D341Med (cell line): ENCODE measurements around the gene NYAP2.

ENCODE experiments used
- DNase-seq: peaks from one replicate; pipeline ENCODE4 v3.0.0; 2012; ENCODE audit warnings: low spot score

Gene NYAP2

GRCh38 chr2:225429717-225430116 is 30.2 kb downstream of the NYAP2 start:
- DNase-seq, result no peak

GRCh38 chr2:225431105-225431863 is 31.8 kb downstream of the NYAP2 start:
- no peak for DNase-seq

DNA sequence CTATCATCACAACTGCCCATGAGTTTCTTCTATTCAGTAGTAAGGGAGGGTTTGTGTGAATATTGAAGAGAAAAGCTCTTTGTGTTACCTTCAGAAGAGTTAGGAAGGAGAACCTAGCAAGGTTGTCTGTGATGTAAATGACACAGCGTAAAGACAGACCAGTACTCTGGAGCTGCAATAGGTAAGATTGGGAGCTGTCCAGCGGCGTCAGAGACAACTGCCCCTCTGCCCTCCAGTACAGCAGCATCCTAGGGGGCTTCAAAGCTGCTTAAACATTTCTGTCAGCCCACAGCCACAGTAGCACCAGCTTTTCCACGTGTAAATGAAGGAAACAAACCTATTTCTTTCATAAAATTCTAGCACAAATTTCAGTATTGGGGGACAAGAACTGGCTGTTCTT is 34.5 kb downstream of the NYAP2 start:
- no peak for DNase-seq

GRCh38 chr2:225437319-225437718 is 37.8 kb downstream of the NYAP2 start:
- no peak for DNase-seq

DNA sequence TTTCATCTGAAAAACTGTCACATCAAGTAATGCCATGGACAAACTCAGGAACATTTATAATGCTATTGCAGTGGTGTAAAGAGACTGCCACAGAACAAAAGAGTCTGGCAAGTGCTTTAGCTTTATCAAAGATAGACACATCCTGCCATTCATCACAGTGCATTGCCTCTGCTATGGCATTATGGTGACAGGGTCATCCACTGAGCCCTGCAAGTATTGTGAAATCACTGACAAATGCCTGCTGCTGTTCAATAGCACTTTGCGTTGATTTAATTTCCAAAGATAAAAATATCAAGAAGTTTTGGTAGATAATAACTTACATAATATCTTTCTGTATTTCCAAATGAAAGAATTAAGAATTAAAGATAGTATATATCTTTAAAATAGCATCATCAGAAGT is 38.7 kb downstream of the NYAP2 start:
- no peak for DNase-seq

DNA sequence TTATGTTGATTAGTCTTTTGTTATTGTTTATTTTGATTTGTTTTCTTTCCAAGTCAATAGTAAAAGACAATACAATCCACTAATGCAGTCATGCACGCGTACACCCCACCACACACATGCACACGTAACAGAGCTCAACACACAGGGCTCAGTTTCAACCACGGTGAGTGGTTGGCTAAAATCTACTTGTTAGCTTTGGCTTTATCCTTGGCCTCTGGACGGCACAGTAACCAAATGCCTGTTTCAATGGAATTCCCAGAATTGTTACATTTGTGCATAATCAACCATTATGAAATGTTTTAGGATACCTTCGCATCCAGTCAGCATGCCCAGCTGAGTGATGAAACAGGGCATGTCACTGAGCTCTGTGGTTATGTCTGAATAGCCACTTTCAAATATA is 53.2 kb downstream of the NYAP2 start:
- DNase-seq, result no peak

- no peak for DNase-seq
These were observed 54.9 kb downstream of the NYAP2 start for GRCh38 chr2:225454412-225454811.

GRCh38 chr2:225456619-225457260 is 57.2 kb downstream of the NYAP2 start:
- DNase-seq, result no peak

DNA sequence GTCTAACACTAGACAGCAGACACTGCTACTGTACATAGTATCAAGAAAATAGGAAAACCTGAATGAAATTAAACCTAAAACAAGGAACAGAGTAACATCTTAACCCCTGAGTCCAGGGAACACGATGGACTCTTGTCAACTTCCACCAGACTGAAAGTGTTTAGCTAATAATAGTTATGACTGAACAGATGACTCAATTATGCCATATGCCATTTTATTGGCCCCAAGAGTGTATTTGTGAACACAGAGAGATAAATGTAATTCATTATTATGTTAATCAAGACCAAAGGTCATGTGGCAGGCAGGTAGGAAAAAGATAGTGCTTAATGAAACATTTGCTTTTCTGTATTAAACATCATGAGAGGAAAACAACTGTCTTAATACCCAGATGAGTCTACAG is 58.0 kb downstream of the NYAP2 start:
- no peak for DNase-seq

DNA sequence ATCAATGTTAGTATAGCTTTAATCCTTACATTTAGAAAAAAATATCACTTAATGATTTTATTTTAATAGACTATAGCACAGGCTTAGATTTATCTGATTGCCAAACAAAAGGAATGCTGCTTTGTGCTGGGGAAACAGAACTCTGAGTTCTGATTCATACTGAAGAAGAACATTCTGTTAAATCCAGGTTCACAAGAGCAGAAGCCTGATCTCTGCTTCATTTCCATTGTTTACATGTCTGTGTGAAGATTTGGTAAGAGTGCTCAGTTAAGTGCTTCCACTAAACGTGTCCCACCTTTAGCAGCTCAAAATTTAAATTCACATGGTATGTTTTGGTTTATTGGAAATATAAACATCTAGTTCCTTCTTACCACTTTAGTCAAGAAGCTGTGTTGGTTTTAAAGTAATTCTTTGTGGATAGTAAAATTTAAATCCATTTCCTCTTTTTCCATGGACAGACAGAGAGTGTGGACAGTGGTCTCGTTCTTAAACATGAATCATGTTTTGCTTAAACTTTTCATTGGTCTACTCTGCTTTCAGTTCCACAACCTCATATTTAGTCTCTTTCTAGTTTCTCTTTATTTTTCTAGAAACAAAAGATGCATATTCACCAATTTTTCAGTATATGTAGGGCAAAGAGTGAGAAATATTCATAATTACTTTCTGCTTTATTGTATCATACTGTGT is 59.1 kb downstream of the NYAP2 start:
- no peak for DNase-seq

DNA sequence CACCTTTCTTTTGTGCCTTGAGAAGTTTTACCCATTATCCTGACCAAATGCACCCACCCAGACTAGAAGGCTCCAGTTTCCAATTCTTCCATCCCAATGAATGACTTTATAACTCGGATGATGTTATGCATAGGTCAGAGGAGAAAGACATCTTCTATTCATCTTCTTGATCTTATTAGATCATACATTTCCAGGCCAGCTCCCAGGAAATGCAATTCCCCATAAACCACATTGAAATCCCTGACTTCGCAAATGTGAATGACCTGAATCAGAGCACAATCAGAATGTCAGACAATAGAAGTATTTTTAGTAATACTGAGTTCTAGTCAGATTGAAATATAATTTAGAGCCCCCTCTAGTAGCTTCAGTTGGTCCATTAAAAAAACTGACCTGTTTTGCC is 62.9 kb downstream of the NYAP2 start:
- DNase-seq, result no peak

- no peak for DNase-seq
These were observed 63.4 kb downstream of the NYAP2 start for GRCh38 chr2:225462945-225463344.

GRCh38 chr2:225463449-225463848 is 63.9 kb downstream of the NYAP2 start:
- DNase-seq, result no peak

DNA sequence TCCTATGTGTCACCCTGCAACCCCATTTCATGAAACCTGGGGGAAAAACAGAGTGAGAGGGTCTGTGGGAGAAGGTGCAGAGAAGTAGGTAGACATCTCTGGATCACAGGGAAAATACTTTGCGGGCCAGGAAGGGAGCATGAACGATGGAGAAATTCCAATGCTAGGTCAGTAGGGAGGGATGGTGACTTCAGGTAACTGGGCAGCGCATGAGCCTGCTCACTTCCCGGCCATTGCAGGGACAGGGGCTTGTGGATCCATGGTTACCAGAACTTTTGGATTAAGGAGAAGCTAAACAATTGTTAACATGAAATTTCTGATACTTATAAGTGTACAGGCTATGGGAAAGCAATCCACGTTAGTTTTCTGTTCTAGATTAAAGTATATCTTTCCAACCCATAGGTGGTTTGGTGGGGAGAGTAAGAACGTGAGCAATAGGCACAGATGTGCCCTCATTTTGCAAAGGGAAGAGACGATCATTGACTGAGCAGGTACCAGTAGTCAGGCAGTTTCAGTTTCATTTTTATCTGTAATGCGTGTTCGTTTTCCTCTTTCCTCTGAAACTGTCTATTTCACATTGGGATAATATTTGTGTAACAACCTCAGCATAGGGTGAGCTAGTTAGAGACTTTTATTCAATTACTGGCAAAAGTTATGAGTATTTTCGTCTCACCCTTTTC is 65.0 kb downstream of the NYAP2 start:
- DNase-seq, result no peak

- DNase-seq, result no peak
These were observed 66.3 kb downstream of the NYAP2 start for GRCh38 chr2:225465827-225466226.

- DNase-seq, result no peak
These were observed 67.5 kb downstream of the NYAP2 start for GRCh38 chr2:225466891-225467604.

- DNase-seq, result no peak
These were observed 68.6 kb downstream of the NYAP2 start for GRCh38 chr2:225468131-225468530.

- no peak for DNase-seq
These were observed 71.5 kb downstream of the NYAP2 start for GRCh38 chr2:225471039-225471438.

GRCh38 chr2:225471482-225471881 is 72.0 kb downstream of the NYAP2 start:
- DNase-seq, result no peak

DNA sequence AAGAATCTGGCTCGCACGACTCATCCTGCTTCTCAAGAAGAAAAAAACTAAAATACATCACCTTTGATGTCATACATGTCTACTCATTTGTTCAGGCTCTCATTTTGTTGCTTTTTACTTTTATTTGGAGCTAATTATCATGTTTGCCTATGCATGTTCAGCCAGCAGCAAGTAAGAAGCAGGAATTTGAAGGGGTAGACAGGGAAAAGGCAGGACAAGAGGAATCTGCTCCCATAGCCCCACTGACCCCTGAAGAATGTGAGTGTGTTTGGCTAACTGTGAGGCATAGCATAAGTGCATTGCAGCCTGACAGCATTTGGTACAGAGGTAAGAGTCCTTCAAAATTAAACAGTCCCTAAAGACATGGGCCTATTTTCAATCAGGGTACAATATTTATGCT is 72.7 kb downstream of the NYAP2 start:
- DNase-seq, result no peak

GRCh38 chr2:225479386-225479785 is 79.9 kb downstream of the NYAP2 start:
- DNase-seq, result no peak

GRCh38 chr2:225484751-225485150 is 85.2 kb downstream of the NYAP2 start:
- no peak for DNase-seq
